ENCODE data around the gene USP16.

- TF ChIP-seq GATA2 (IDR thresholded peaks at IDR 0.05; ENCODE audit: low read depth, low read length) (no peak), GATA3 (IDR thresholded peaks at IDR 0.05; ENCODE audit: low read depth, low read length) (no peak)
These were observed 58.8 kb downstream of the USP16 start for GRCh38 chr21:29083306-29083705.

Measured in SH-SY5Y (cell line).